GM12874 (cell line): ENCODE results near the gene MAEL.

ENCODE experiments used
- TF ChIP-seq, protein P1 (sequence below): IDR thresholded peaks from 2 replicates; pipeline ENCODE4 v1.5.1; 2011; ENCODE audit warnings: low read depth, mild to moderate bottlenecking, control low read depth, low read length, moderate library complexity; ENCODE audit not compliant: insufficient read depth

MAEL gene

DNA sequence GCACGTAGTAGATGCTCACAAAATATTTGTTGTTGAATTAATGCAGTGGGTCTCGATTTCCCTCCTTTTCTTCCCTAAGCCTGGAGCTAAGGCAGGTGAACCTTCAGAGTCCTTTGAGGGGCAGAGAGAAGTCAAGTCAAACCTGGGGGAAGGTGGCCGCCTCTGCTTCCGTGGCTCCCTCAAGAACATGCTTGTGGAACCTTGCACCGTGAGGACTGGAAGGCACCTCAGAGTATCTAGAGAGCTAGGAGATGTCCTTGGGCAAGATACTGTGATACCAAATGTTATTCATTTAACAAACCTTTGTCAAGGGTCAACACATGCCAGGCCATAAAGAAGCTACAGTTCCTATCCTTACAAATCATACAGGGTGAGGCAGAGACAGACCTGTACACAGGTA lies 62.8 kb downstream of the MAEL start:
- TF ChIP-seq, protein P1, sequence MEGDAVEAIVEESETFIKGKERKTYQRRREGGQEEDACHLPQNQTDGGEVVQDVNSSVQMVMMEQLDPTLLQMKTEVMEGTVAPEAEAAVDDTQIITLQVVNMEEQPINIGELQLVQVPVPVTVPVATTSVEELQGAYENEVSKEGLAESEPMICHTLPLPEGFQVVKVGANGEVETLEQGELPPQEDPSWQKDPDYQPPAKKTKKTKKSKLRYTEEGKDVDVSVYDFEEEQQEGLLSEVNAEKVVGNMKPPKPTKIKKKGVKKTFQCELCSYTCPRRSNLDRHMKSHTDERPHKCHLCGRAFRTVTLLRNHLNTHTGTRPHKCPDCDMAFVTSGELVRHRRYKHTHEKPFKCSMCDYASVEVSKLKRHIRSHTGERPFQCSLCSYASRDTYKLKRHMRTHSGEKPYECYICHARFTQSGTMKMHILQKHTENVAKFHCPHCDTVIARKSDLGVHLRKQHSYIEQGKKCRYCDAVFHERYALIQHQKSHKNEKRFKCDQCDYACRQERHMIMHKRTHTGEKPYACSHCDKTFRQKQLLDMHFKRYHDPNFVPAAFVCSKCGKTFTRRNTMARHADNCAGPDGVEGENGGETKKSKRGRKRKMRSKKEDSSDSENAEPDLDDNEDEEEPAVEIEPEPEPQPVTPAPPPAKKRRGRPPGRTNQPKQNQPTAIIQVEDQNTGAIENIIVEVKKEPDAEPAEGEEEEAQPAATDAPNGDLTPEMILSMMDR = no peak

DNA sequence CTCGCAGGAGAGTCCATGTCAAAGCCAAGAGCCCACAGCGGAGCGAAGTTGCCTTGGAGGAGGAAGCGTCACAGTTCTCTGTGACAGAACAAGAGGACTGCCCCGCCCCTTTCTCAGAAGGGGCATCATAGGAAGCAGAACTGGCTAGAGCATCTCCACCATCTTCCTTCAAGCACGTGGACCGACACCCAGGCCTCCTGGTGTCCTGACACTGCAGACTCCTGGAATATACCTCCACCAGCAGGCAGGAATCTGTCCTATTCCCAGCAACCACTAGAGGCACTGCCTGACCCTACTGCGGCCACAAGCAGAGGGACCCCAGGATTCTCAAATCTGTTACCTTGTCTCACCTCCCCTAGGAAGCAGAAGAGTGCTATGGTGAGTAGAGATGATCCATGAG lies 63.3 kb downstream of the MAEL start:
- TF ChIP-seq, protein P1 = peak; percentile 47

DNA sequence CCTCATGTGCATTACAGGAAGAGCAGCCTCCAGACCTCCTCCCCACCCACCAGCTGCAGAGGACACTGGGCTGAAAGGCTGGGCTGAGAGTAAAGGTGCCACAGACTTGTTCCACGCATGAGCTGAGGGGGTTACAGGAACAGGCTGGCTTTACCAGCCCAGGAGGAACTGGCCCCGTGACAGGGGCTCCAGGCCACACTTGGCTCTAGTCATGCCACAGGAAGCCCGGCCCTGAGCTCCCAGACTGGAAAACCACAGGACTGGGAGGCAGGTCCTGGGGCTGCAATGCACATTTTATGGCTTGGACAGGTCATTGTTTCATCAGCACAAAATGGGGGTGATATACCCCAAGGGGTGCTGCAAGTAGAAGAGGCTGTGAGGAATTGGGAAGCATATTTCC lies 65.5 kb downstream of the MAEL start:
- TF ChIP-seq, protein P1 = no peak

DNA sequence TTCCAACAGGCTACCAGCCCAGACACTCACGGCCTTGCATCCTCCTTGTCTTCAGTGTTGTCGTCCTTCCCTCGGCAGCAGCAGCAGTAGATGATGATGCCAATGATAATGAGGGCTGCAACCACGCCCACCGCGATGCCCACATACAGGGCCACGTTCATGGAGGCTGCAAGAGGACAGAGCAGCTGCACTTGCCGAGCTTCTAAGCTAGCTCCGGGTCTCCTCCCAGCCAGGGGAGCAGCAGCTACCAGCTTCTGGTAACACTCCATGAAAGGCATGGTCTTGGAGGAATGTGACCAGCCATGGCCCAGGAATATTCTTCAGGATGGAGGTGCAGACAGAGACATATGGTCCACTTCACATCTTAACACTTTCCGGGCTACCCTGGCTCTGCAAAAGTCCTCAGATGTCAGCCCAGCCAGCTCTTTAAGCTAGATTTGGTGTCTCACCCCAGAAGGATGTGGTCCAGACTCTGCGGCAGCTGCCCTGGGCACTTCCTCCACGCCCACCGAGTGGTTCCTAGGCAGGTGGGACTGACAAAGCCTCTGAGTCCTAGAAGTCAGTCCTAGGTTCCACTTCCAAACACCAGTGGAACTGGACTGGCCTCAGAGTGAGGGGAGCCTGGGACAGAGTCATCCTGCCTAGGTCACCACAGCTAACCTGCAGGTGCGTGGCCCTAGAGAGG lies 66.0 kb downstream of the MAEL start:
- TF ChIP-seq, protein P1 = no peak

DNA sequence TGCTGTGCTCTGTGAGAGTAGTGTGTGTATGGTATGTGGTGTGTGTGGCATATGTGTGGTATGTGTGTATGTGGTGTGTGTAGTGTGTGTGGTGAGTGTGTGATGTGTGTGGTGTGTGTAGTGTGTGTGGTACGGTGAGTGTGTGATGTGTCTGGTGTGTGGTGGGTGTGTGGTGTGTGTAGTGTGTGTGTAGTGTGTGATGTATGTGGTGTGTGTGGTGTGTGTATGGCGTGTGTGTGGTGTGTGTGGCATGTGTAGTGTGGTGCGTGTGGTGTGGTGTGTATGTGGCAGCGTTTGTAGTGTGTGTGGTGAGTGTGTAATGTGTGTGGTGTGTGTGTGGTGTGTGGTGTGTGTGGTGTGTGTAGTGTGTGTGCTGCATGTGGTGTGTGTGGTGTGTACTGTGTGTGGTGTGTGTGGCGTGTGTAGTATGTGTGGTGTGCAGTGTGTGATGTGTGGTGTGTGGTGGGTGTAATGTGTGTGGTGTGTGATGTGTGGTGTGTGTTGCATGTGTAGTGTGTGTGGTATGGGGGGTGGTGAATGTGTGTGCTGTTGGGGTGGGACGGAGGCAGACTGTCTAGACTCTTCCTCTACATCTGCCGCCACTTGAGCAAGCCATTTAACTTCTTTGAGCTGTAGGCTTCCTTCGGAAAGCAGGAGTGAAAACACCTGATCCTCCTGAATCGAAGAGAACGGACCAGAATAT lies 67.6 kb downstream of the MAEL start:
- TF ChIP-seq, protein P1 = no peak

DNA sequence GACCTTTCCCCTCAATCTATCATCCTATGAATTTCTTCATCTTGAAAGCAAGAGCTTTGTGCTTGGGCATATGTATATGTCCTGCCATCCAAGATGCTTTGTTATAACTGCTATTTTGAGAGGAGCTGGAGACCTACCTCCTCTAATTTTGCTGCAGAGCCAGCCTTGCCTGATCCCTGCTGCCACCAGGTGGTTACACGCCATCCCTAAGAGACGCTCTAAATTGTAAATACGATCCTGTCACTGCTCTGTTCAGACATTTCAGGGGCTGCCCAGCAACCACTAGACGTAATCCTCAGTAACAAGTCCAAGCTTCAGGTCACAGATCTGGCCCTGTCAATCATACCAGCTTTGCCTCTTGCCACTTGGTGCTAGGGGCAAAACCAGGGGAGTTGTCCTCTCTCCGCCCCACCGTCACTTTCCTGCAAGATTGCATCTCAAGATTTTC lies 68.2 kb downstream of the MAEL start:
- TF ChIP-seq, protein P1 = peak; percentile 58

DNA sequence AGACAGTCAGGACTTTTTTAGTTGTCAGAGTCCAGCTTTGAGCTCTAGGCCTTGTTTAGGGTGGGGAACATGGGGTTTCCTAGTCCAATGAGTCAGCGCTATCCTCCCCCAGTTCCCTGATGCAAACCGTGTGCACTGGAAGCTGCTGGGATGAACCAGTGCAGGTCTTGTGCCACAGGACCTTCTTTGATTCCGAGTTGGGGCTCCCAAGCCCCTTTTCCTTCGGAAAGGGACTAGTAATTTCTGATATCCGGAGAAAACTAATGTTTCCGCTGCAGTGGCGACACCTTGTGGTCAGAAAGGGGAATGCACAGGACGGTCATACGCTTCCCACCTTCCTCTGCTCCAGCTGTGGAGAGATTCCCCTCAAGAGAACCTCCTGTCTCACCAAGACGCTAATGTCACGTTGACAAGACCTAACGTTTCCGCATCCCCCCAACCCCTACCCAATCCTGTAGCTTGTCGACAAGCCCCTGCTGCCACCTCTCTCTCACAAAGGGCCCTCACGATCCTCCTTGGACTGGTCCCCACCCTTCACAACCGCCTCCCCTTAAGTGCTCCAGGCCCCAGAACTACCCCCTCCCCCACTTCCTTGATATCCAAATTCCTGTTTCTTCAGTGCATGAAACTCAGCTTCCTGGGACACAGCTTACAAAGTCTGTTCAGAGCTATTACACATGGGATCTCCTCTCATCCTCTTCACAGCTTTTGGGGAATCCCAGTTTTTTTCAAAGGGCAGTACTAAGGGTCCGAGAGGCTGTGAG lies 70.1 kb downstream of the MAEL start:
- TF ChIP-seq, protein P1 = peak; percentile 89
